Panc1 (cell line): ENCODE results near the gene UCP2.

Source experiments
- POLR2AphosphoS5 ChIP-seq: IDR thresholded peaks from 2 replicates; pipeline ENCODE4 v1.6.1; 2012; ENCODE audit warnings: mild to moderate bottlenecking, low read depth, low read length, moderate library complexity
- SIN3A ChIP-seq: IDR thresholded peaks from 2 replicates; pipeline ENCODE4 v1.6.1; 2012; ENCODE audit warnings: low read depth, mild to moderate bottlenecking, low read length, moderate library complexity, borderline replicate concordance; ENCODE audit not compliant: insufficient read depth
- TCF7L2 ChIP-seq: IDR thresholded peaks from 2 replicates; pipeline ENCODE4 v1.6.1; 2011; ENCODE audit warnings: mild to moderate bottlenecking, low read depth, low read length, inconsistent platforms
- TF ChIP-seq, protein P1 (sequence below): fragments of 450-650 bp; IDR thresholded peaks from 2 replicates; pipeline ENCODE4 v1.5.1; 2017; ENCODE audit warnings: mild to moderate bottlenecking
- TF ChIP-seq, protein P2 (sequence below), 2 experiments: IDR thresholded peaks; 2 replicates each; pipeline ENCODE4 v1.6.1; 2011 to 2012; ENCODE audit warnings: low read depth in 2 of 2, control low read depth in 1 of 2, low read length in 1 of 2, mild to moderate bottlenecking in 1 of 2, moderate library complexity in 1 of 2; ENCODE audit not compliant: insufficient read depth in 1 of 2

DNA sequence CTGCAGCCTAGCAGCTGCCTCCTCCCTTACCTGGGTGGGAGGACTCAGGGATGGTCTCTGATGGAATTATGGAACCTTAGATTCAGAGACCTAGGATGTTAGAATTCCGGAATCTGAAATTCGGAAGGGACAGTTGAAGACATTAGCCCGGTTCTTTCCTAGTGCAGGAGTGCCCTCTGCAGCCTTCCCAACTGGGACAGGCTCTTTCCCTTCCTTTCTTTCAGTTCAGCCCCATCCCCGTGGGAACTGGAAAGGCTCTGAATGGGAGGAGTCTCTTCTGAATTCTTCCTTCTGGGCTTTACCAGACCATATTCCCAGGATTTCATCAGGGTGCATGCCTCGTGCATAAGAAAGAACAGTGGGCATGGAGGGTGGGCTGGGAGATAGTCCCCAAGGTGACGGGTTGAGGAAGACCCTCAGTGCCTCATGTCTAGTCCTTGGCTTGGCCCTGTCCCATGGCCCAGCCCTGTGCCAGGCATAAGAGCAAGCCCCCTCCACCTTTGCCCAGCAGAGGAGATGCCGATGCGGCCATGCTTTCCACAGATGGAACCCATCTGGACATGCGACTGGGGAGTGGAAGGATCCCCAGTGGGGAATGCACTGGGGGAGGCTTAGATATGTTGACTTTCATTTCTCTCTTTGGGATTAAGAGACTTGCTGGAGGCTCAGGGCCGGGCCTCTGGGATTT lies 17.4 kb downstream of the UCP2 start:
- TF ChIP-seq, protein P1, sequence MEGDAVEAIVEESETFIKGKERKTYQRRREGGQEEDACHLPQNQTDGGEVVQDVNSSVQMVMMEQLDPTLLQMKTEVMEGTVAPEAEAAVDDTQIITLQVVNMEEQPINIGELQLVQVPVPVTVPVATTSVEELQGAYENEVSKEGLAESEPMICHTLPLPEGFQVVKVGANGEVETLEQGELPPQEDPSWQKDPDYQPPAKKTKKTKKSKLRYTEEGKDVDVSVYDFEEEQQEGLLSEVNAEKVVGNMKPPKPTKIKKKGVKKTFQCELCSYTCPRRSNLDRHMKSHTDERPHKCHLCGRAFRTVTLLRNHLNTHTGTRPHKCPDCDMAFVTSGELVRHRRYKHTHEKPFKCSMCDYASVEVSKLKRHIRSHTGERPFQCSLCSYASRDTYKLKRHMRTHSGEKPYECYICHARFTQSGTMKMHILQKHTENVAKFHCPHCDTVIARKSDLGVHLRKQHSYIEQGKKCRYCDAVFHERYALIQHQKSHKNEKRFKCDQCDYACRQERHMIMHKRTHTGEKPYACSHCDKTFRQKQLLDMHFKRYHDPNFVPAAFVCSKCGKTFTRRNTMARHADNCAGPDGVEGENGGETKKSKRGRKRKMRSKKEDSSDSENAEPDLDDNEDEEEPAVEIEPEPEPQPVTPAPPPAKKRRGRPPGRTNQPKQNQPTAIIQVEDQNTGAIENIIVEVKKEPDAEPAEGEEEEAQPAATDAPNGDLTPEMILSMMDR, result no peak
- TF ChIP-seq, protein P2, sequence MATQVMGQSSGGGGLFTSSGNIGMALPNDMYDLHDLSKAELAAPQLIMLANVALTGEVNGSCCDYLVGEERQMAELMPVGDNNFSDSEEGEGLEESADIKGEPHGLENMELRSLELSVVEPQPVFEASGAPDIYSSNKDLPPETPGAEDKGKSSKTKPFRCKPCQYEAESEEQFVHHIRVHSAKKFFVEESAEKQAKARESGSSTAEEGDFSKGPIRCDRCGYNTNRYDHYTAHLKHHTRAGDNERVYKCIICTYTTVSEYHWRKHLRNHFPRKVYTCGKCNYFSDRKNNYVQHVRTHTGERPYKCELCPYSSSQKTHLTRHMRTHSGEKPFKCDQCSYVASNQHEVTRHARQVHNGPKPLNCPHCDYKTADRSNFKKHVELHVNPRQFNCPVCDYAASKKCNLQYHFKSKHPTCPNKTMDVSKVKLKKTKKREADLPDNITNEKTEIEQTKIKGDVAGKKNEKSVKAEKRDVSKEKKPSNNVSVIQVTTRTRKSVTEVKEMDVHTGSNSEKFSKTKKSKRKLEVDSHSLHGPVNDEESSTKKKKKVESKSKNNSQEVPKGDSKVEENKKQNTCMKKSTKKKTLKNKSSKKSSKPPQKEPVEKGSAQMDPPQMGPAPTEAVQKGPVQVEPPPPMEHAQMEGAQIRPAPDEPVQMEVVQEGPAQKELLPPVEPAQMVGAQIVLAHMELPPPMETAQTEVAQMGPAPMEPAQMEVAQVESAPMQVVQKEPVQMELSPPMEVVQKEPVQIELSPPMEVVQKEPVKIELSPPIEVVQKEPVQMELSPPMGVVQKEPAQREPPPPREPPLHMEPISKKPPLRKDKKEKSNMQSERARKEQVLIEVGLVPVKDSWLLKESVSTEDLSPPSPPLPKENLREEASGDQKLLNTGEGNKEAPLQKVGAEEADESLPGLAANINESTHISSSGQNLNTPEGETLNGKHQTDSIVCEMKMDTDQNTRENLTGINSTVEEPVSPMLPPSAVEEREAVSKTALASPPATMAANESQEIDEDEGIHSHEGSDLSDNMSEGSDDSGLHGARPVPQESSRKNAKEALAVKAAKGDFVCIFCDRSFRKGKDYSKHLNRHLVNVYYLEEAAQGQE (IDR thresholded peaks at IDR 0.05; ENCODE audit: insufficient read depth in 1 of 2, low read depth in 2 of 2, low read length in 1 of 2), result no peak
- no peak for TF ChIP-seq POLR2AphosphoS5
- TF ChIP-seq SIN3A, result no peak
- no peak for TF ChIP-seq TCF7L2
